ENCODE results near the gene SHTN1. TPM values are rescaled to one million over a fixed set of nuclear protein-coding genes. Genes with fewer than 3 reads are reported as not detected.

SHTN1 gene
- total and polyA plus RNA-seq, 2 of the 4 experiments (the other 2 are of a cell fraction): 0.54 to 2.3 TPM

- no peak overlapping the region for H2BK120ac ChIP-seq (ENCODE audit: low read depth, low read length)
- ATAC-seq (ENCODE audit: low read depth) (no peak), DNase-seq (no peak)
- H2AK9ac ChIP-seq (replicated peaks; ENCODE audit: low read depth, low read length, poor library complexity): no peak overlapping the region
- no peaks in the 10 kb centered on the region for H3K27me3 ChIP-seq (ENCODE audit: control insufficient read depth, insufficient read depth, low read length)
- no peak for TF ChIP-seq RAD21 (IDR thresholded peaks at IDR 0.05; ENCODE audit: low read length)
- H3K36me3 ChIP-seq (ENCODE audit: control insufficient read depth, insufficient read depth, low read length): no peaks in the 10 kb centered on the region
- no peak overlapping the region for H3K4me3 ChIP-seq (ENCODE audit: insufficient read depth, low read depth, low read length)
- H3K14ac ChIP-seq (replicated peaks; ENCODE audit: low read depth, low read length): no peak overlapping the region
- H4K8ac ChIP-seq (ENCODE audit: low read depth in 2 of 2, low read length in 2 of 2): no peak overlapping the region
- intact Hi-C loops (cut with micrococcal nuclease): no loop called here
- H2BK5ac ChIP-seq (ENCODE audit: low read depth, low read length, poor library complexity, severe bottlenecking): no peak overlapping the region
- H3K23ac ChIP-seq (ENCODE audit: low read depth, low read length): no peak overlapping the region
- no peak overlapping the region for H4K5ac ChIP-seq (ENCODE audit: low read depth, low read length)
- H2AK5ac ChIP-seq (ENCODE audit: low read depth, low read length): no peak overlapping the region
- ChIA-PET POLR2A (ENCODE audit: unreplicated experiment) (no interaction called here), CTCF (no interaction called here)
- no peak overlapping the region for H3K9ac ChIP-seq (ENCODE audit: low read depth, low read length)
- no peak overlapping the region for H3K18ac ChIP-seq (ENCODE audit: low read depth, low read length)
- no peak overlapping the region for H3K27ac ChIP-seq (ENCODE audit: insufficient read depth, low read length)
- WGBS, 2 experiments (ENCODE audit: extremely low coverage in 2 of 2, insufficient read length in 1 of 2): 80% methylated on average over 1 of the region's 3 CpGs; no CpG with 5 or more reads in 1 of the 2 experiments
- H4K91ac ChIP-seq (ENCODE audit: insufficient read depth, low read depth, low read length): no peak overlapping the region
- H3K9me3 ChIP-seq (ENCODE audit: control insufficient read depth, insufficient read depth, low read length): no peaks in the 10 kb centered on the region
- H3K4me2 ChIP-seq (ENCODE audit: low read depth, low read length): no peak overlapping the region
- dilution Hi-C loops (cut with HindIII; ENCODE audit: low sequenced_read_pairs, unreplicated experiment): no loop called here
- 0 out of 4 replicates have a peak, but pooled peaks cover 0 to 4% of the 10 kb centered on the region in 2 experiments for H3K79me1 ChIP-seq (ENCODE audit: low read depth in 1 of 2, low read length in 2 of 2)
- no peak overlapping the region; the same call in 1 of the 2 replicates for H3K56ac ChIP-seq (ENCODE audit: extremely low read depth, insufficient read depth, low read length)
- in situ Hi-C loops (cut with MboI; ENCODE audit: low sequenced_read_pairs): no loop called here
- H2BK15ac ChIP-seq (ENCODE audit: low read depth, low read length): no peak overlapping the region
- H2BK20ac ChIP-seq (ENCODE audit: low read depth, low read length): no peak overlapping the region
- H2AFZ ChIP-seq (replicated peaks; ENCODE audit: low read length, poor library complexity): no peak overlapping the region
- H3K9me1 ChIP-seq (ENCODE audit: insufficient read depth, low read length): no peaks in the 10 kb centered on the region
- no peaks in the 10 kb centered on the region for H3K4me1 ChIP-seq (ENCODE audit: control insufficient read depth, insufficient read depth, low read length)
- BruUV-seq (replicated peaks): no TSS peak
- no peak overlapping the region for H3K4ac ChIP-seq (ENCODE audit: low read depth, low read length)
- no peaks in the 10 kb centered on the region for H4K20me1 ChIP-seq (ENCODE audit: insufficient read depth, low read length)
Measured at GRCh38 chr10:116995648-116996047, 9.3 kb downstream of the SHTN1 start.
